ENCODE measurements around the gene FAM72B.
"Not testable (repeated sequence)": the region's sequence is repeated elsewhere in the genome, so short reads cannot be mapped to it uniquely, and the experiment has no call there.

Gene FAM72B

DNA sequence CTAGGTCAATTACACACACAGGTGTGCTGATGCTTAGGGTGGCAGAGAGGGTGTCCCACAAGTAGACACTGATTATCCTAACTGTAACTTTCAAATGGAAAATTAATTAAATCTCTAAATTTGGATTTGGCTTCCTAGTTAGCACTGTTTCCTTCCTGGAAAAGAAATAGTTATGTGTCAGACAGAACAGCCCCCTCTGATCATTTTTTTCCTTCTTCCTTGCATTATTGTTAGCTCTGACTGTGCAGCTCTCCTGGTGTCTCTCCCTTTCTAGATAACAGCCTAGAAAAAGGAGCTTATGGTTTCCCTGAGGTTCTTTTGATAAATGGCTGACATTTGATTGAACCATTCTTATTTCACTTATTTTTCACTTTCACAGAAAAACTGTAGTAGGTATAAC is 31.4 kb downstream of the FAM72B start:
- not testable (repeated sequence) for DNase-seq (ENCODE audit: low read depth)

DNA sequence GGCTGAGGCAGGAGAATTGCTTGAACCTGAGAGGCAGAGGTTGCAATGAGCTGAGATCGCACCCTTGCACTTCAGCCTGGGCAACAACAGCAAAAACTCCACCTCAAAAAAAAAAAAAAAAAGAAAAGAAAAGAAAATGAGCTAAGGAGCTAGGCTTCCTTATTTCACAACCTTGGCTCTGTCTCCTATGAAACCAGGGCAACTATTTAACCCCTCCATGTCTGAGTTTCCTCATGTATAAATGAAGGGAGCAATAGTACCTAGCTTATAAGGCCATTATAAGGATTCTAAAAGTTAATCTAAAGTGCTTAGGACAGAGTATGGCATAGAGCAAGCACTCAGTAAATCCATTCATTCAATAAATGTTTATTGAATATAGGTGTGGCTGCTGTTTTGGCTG is 32.8 kb downstream of the FAM72B start:
- DNase-seq (ENCODE audit: low read depth) = not testable (repeated sequence)

DNA sequence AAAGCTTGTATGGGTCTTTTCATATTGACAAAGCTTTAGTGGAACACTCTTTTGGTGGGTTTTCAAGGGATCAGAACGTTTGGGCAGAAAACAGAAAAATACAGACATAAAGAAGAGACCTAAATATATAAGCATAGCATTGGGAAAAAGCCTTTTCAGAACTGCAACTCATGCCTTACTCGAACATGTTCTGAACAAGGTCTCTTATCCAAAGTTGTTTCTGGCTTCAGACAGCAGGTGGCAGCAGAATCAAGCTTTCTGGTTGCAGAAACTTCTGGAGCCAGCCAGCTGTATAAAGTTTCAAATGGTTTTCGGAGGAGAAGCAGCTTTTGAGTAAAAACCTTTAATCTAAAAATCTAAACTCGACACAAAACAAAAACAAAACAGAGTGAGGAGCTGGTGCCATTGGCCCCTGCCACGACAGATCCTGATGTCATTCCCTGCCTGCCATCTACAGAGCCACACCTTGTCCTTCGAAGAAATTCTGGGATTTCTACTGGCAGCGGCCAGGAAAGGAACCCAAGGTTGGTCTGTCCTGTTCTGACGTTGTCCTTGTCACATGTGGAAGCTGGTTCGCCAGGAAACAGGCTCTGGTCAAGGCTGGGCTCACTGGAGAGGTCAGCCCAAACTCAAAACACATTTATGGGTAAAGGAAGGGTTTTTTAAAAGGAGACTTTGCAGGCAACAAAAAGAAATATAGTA is 35.5 kb downstream of the FAM72B start:
- DNase-seq (ENCODE audit: low read depth) = not testable (repeated sequence)

DNA sequence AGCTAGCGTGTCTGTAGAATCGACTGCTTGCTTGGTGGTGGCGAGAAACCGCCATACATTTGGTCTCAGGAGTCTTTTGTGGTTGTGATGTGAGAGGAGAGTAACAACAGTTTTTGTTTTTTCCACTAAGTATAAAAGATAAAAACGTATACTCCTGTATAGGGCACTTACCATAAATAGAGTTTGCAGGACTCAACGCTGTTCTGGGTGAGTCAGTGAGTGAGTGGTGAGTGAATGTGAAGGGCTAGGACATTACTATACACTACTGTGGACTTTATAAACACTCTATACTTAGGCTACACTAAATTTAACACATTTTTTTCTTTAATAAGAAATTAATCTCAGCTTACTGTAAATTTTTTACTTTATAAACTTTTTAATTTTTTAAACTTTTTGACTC is 43.7 kb downstream of the FAM72B start:
- DNase-seq (ENCODE audit: low read depth) = not testable (repeated sequence)

DNA sequence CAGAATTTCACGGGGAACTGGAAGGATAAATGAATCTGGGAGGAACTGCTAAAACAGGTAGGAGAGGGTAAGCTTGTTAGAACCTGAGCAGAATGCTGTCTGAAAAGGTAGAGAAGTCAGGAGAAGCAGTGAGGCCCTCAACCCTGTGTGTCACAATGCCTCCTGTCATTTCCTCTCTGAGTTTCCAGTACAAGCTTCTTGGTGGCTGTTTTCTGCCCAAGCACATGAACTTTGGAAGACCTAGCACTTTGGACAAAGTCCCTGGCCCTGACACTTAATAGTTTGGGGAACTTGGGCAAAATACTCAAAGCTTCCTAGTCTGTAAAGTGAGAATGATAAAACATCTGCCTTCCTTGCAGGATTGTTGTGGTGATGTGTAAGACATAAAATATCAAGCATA is 52.6 kb downstream of the FAM72B start:
- DNase-seq (ENCODE audit: low read depth) = not testable (repeated sequence)

DNA sequence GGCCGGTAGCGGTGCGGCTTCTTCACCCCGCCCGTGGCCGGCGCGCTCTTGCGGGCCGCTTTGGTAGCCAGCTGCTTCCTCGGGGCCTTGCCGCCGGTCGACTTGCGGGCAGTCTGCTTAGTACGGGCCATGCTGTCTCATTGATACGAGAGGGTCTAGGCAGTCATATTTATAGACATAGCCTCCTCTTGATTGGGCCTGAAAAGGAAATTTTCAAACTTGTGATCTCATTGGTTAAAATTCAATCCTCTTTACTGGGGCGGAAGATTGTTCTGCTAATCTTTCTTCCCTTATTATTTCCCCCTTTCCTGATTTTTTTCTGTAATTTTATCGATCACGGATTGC is 65.7 kb downstream of the FAM72B start:
- DNase-seq (ENCODE audit: low read depth) = not testable (repeated sequence)

Data from stimulated activated CD8-positive, alpha-beta memory T cell treated with anti-CD3 and anti-CD28 coated beads, Interleukin-15, amount 100 ng/mL, for 1 hour (primary cell).